IPS-15b (cell line): ENCODE results near the gene PRL.

ENCODE experiments used
- H3K27me3 ChIP-seq: one replicate; pipeline ENCODE4 v1.6.1; 2013; ENCODE audit warnings: low read length; ENCODE audit not compliant: control insufficient read depth, insufficient read depth
- H3K36me3 ChIP-seq: one replicate; pipeline ENCODE4 v1.6.1; 2013; ENCODE audit warnings: low read length; ENCODE audit not compliant: control insufficient read depth, insufficient read depth
- H3K4me1 ChIP-seq: one replicate; pipeline ENCODE4 v1.6.1; 2013; ENCODE audit warnings: mild to moderate bottlenecking, low read length; ENCODE audit not compliant: control insufficient read depth, insufficient read depth
- H3K4me3 ChIP-seq: one replicate; pipeline ENCODE4 v1.5.1; 2013; ENCODE audit warnings: low read depth, low read length
- H3K9ac ChIP-seq: one replicate; pipeline ENCODE4 v1.6.1; 2013; ENCODE audit warnings: low read depth, mild to moderate bottlenecking, low read length
- H3K9me3 ChIP-seq: one replicate; pipeline ENCODE4 v1.6.1; 2013; ENCODE audit warnings: mild to moderate bottlenecking, low read length; ENCODE audit not compliant: control insufficient read depth, insufficient read depth

Gene PRL

GRCh38 chr6:22322103-22323030 is 25.5 kb upstream of the PRL start:
- Histone ChIP-seq H3K9ac (no peak overlapping the region), H3K27me3 (no peaks in the 10 kb centered on the region), H3K4me3 (no peak overlapping the region), H3K9me3 (no peaks in the 10 kb centered on the region), H3K36me3 (peaks cover 2% of the 10 kb centered on the region), H3K4me1 (no peaks in the 10 kb centered on the region)

GRCh38 chr6:22320750-22321149 is 23.9 kb upstream of the PRL start:
- Histone ChIP-seq H3K27me3 (no peaks in the 10 kb centered on the region), H3K4me1 (no peaks in the 10 kb centered on the region), H3K9ac (no peak overlapping the region), H3K36me3 (peaks cover 2% of the 10 kb centered on the region), H3K4me3 (no peak overlapping the region), H3K9me3 (no peaks in the 10 kb centered on the region)

- H3K4me3 ChIP-seq: no peak overlapping the region
Observed at GRCh38 chr6:22318404-22318803, 21.6 kb upstream of the PRL start.

GRCh38 chr6:22313796-22314195 is 17.0 kb upstream of the PRL start:
- peaks cover 2% of the 10 kb centered on the region for H3K36me3 ChIP-seq
- no peaks in the 10 kb centered on the region for H3K27me3 ChIP-seq
- no peak overlapping the region for H3K4me3 ChIP-seq
- no peaks in the 10 kb centered on the region for H3K4me1 ChIP-seq
- H3K9me3 ChIP-seq: peaks cover 19% of the 10 kb centered on the region
- H3K9ac ChIP-seq: no peak overlapping the region

More at GRCh38 chr6:22318404-22318803, 21.6 kb upstream of the PRL start:
- Histone ChIP-seq H3K9ac (no peak overlapping the region), H3K9me3 (peaks cover 5% of the 10 kb centered on the region), H3K27me3 (no peaks in the 10 kb centered on the region), H3K4me1 (no peaks in the 10 kb centered on the region), H3K36me3 (peaks cover 2% of the 10 kb centered on the region)

GRCh38 chr6:22308939-22309338 is 12.1 kb upstream of the PRL start:
- peaks cover 19% of the 10 kb centered on the region for H3K9me3 ChIP-seq
- no peaks in the 10 kb centered on the region for H3K27me3 ChIP-seq
- no peaks in the 10 kb centered on the region for H3K4me1 ChIP-seq
- H3K9ac ChIP-seq: no peak overlapping the region
- H3K36me3 ChIP-seq: no peaks in the 10 kb centered on the region
- H3K4me3 ChIP-seq: no peak overlapping the region

GRCh38 chr6:22306741-22307466 is 10.1 kb upstream of the PRL start:
- H3K9ac ChIP-seq: no peak overlapping the region
- no peaks in the 10 kb centered on the region for H3K27me3 ChIP-seq
- H3K4me3 ChIP-seq: no peak overlapping the region
- no peaks in the 10 kb centered on the region for H3K36me3 ChIP-seq
- peaks cover 11% of the 10 kb centered on the region for H3K9me3 ChIP-seq
- H3K4me1 ChIP-seq: no peaks in the 10 kb centered on the region

GRCh38 chr6:22302838-22303237 is 6.0 kb upstream of the PRL start:
- H3K9me3 ChIP-seq: no peaks in the 10 kb centered on the region
- no peaks in the 10 kb centered on the region for H3K36me3 ChIP-seq
- no peak overlapping the region for H3K4me3 ChIP-seq

GRCh38 chr6:22300273-22300998 is 3.6 kb upstream of the PRL start:
- Histone ChIP-seq H3K9ac (no peak overlapping the region), H3K36me3 (no peaks in the 10 kb centered on the region), H3K4me1 (no peaks in the 10 kb centered on the region), H3K4me3 (no peak overlapping the region), H3K27me3 (no peaks in the 10 kb centered on the region), H3K9me3 (no peaks in the 10 kb centered on the region)

More at GRCh38 chr6:22302838-22303237, 6.0 kb upstream of the PRL start:
- no peaks in the 10 kb centered on the region for H3K27me3 ChIP-seq
- no peaks in the 10 kb centered on the region for H3K4me1 ChIP-seq
- H3K9ac ChIP-seq: no peak overlapping the region

GRCh38 chr6:22298475-22298890 is 1.6 kb upstream of the PRL start:
- no peak overlapping the region for H3K4me3 ChIP-seq
- H3K27me3 ChIP-seq: no peaks in the 10 kb centered on the region
- no peaks in the 10 kb centered on the region for H3K36me3 ChIP-seq
- no peaks in the 10 kb centered on the region for H3K4me1 ChIP-seq
- H3K9me3 ChIP-seq: no peaks in the 10 kb centered on the region
- H3K9ac ChIP-seq: no peak overlapping the region

- Histone ChIP-seq H3K9me3 (no peaks in the 10 kb centered on the region), H3K9ac (no peak overlapping the region), H3K4me1 (no peaks in the 10 kb centered on the region), H3K36me3 (no peaks in the 10 kb centered on the region), H3K27me3 (no peaks in the 10 kb centered on the region), H3K4me3 (no peak overlapping the region)
Observed at GRCh38 chr6:22296067-22296466, 769 bp downstream of the PRL start.

GRCh38 chr6:22295145-22295544 is 1.7 kb downstream of the PRL start:
- no peak overlapping the region for H3K9ac ChIP-seq
- no peaks in the 10 kb centered on the region for H3K9me3 ChIP-seq
- no peaks in the 10 kb centered on the region for H3K4me1 ChIP-seq
- H3K27me3 ChIP-seq: no peaks in the 10 kb centered on the region
- H3K4me3 ChIP-seq: no peak overlapping the region
- no peaks in the 10 kb centered on the region for H3K36me3 ChIP-seq
